K562 (cell line): ENCODE results near the gene ARID3C. TPM values are rescaled to one million over a fixed set of nuclear protein-coding genes. Genes with fewer than 3 reads are reported as not detected.

ENCODE experiments used
- ATF7 ChIP-seq: fragments of 450-650 bp; IDR thresholded peaks from 2 replicates; pipeline ENCODE4 v1.7.1; 2014; ENCODE audit warnings: mild to moderate bottlenecking, moderate library complexity
- BRCA1 ChIP-seq, 2 experiments: fragments of 450-650 bp in 1 of 2; sonication (generic) in 1 of 2; formaldehyde crosslinking in 1 of 2; IDR thresholded peaks; 2 replicates each; pipeline versions ENCODE4 v1.5.0 to v1.6.1; 2017 to 2020; ENCODE audit warnings: mild to moderate bottlenecking in 1 of 2, missing genetic modification reagents in 1 of 2
- CHCHD3 ChIP-seq: fragments of 250-450 bp; sonication (Bioruptor Pico); IDR thresholded peaks from 2 replicates; pipeline ENCODE4 v2.1.2; 2022; ENCODE audit warnings: mild to moderate bottlenecking
- E2F4 ChIP-seq: sonication (generic); formaldehyde crosslinking; IDR thresholded peaks from 2 replicates; pipeline ENCODE4 v1.8.0; 2022; ENCODE audit warnings: mild to moderate bottlenecking, low read depth, missing genetic modification reagents
- ELF4 ChIP-seq: fragments of 450-650 bp; formaldehyde crosslinking; IDR thresholded peaks from 2 replicates; pipeline ENCODE4 v1.4.0; 2022; ENCODE audit warnings: missing genetic modification characterization
- ESRRA ChIP-seq: fragments of 450-650 bp; IDR thresholded peaks from 2 replicates; pipeline ENCODE4 v1.6.1; 2014; ENCODE audit warnings: low read depth, mild to moderate bottlenecking, moderate library complexity, borderline replicate concordance
- GABPA ChIP-seq: fragments of 200-800 bp; sonication (Bioruptor generic); conservative IDR thresholded peaks from 2 replicates; pipeline ENCODE4 v1.6.1; 2016; ENCODE audit warnings: low read depth, missing genetic modification characterization, missing compliant biosample characterization
- GABPB2 ChIP-seq: fragments of 250-450 bp; sonication (Bioruptor Pico); conservative IDR thresholded peaks from 2 replicates; pipeline ENCODE4 v1.5.1; 2021; ENCODE audit warnings: mild to moderate bottlenecking
- HMG20B ChIP-seq: fragments of 250-450 bp; sonication (Bioruptor Pico); IDR thresholded peaks from 2 replicates; pipeline ENCODE4 v1.5.0; 2021; ENCODE audit warnings: mild to moderate bottlenecking
- HNRNPLL ChIP-seq: fragments of 200-400 bp; formaldehyde crosslinking; IDR thresholded peaks from 2 replicates; pipeline ENCODE4 v1.6.1; 2017; ENCODE audit warnings: low read length, low read depth, mild to moderate bottlenecking; ENCODE audit not compliant: poor library complexity, severe bottlenecking
- MAFF ChIP-seq: IDR thresholded peaks from 2 replicates; pipeline ENCODE4 v1.6.1; 2012; ENCODE audit warnings: low read length, improper control_type of control experiment
- MAX ChIP-seq: sonication (generic); formaldehyde crosslinking; IDR thresholded peaks from 2 replicates; pipeline ENCODE4 v1.9.0; 2022; ENCODE audit warnings: mild to moderate bottlenecking, missing genetic modification reagents
- NR3C1 ChIP-seq: sonication (generic); formaldehyde crosslinking; IDR thresholded peaks from 2 replicates; pipeline ENCODE4 v1.8.1; 2022; ENCODE audit warnings: missing genetic modification reagents
- RBM22 ChIP-seq: fragments of 200-400 bp; formaldehyde crosslinking; IDR thresholded peaks from 2 replicates; pipeline ENCODE4 v1.6.1; 2018; ENCODE audit warnings: low read length, low read depth; ENCODE audit not compliant: poor library complexity, severe bottlenecking
- RBM34 ChIP-seq: fragments of 200-400 bp; formaldehyde crosslinking; IDR thresholded peaks from 2 replicates; pipeline ENCODE4 v1.6.1; 2018; ENCODE audit warnings: low read length, borderline replicate concordance; ENCODE audit not compliant: insufficient read depth
- RHOXF2B ChIP-seq: fragments of 250-450 bp; sonication (Bioruptor Pico); conservative IDR thresholded peaks from 2 replicates; pipeline ENCODE4 v1.5.1; 2021
- SMARCC2 ChIP-seq: fragments of 450-650 bp; IDR thresholded peaks from 2 replicates; pipeline ENCODE4 v1.6.1; 2017; ENCODE audit warnings: antibody characterized with exemption, moderate library complexity, mild to moderate bottlenecking, low read depth
- SOX6 ChIP-seq: fragments of 450-650 bp; IDR thresholded peaks from 2 replicates; pipeline ENCODE4 v1.6.1; 2014; ENCODE audit warnings: mild to moderate bottlenecking
- SRSF9 ChIP-seq: fragments of 200-400 bp; formaldehyde crosslinking; IDR thresholded peaks from 2 replicates; pipeline ENCODE4 v1.6.1; 2017; ENCODE audit warnings: low read depth, low read length, borderline replicate concordance
- ZBTB7A ChIP-seq: IDR thresholded peaks from 2 replicates; pipeline ENCODE4 v1.6.1; 2011; ENCODE audit warnings: low read depth, mild to moderate bottlenecking, low read length, moderate library complexity, borderline replicate concordance; ENCODE audit not compliant: control insufficient read depth
- ZNF316 ChIP-seq: fragments of 450-650 bp; IDR thresholded peaks from 2 replicates; pipeline ENCODE4 v1.6.1; 2016
- ZNF518B ChIP-seq: fragments of 250-450 bp; sonication (Bioruptor Pico); IDR thresholded peaks from 2 replicates; pipeline ENCODE4 v1.5.0; 2021; ENCODE audit warnings: mild to moderate bottlenecking, moderate library complexity
- polyA plus RNA-seq, 8 experiments: library from polyadenylated mRNA; depleted of rRNA in 4 of 8; stranded (reverse) in 5 of 8; unstranded in 3 of 8; fragments of >200 nt; fragmentation: Nextera tagmentation in 2 of 8; fragmentation: Illumina TruSeq in 1 of 8; extraction: Ambion mirVana in 2 of 8; extraction: Trizol in 1 of 8; gene quantifications; 2 replicates each; pipeline versions ENCODE4 v1.2.1 to v1.2.3, GENCODE V29; 2011 to 2014; ENCODE audit warnings: inconsistent platforms in 1 of 8, missing spikeins in 1 of 8
- total RNA-seq, 7 experiments: library from RNA; depleted of rRNA in 6 of 7; stranded (reverse); fragments of >200 nt in 6 of 7; fragmentation: Illumina TruSeq in 2 of 7; extraction: Trizol in 2 of 7; gene quantifications; 2 replicates each; pipeline versions ENCODE4 v1.2.1 to v1.2.3, GENCODE V29; 2011 to 2021; ENCODE audit warnings: low replicate concordance in 1 of 7

Gene ARID3C
- total and polyA plus RNA-seq, 9 of the 15 experiments (the other 6 are each of a cell fraction or from before 2014, with no cell fraction given): not detected

- no peak for TF ChIP-seq SRSF9
- TF ChIP-seq SMARCC2: peak; percentile 23; the same call in 1 of the 2 replicates
- no peak for TF ChIP-seq RBM34
- TF ChIP-seq BRCA1 (IDR thresholded peaks at IDR 0.05): no peak
- TF ChIP-seq BRCA1 (CRISPR knock-in tag; IDR thresholded peaks at IDR 0.05): no peak
- TF ChIP-seq CHCHD3 (CRISPR knock-in tag): no peak
- no peak for TF ChIP-seq ESRRA
- TF ChIP-seq RBM22: no peak
- TF ChIP-seq GABPA: 0 out of 2 replicates have a peak, but pooled peaks have one; percentile 35
- no peak for TF ChIP-seq SOX6
- peak; percentile 28; the same call in 1 of the 2 replicates for TF ChIP-seq ZNF316
- no peak for TF ChIP-seq HMG20B (CRISPR knock-in tag)
- no peak for TF ChIP-seq RHOXF2B (CRISPR knock-in tag)
- TF ChIP-seq ZNF518B (CRISPR knock-in tag): no peak
- no peak for TF ChIP-seq ELF4 (CRISPR knock-in tag)
- TF ChIP-seq NR3C1 (CRISPR knock-in tag): no peak
- no peak for TF ChIP-seq E2F4
- TF ChIP-seq ZBTB7A: no peak
- TF ChIP-seq MAX (CRISPR knock-in tag): peak; percentile 84
- TF ChIP-seq GABPB2: no peak
- no peak for TF ChIP-seq HNRNPLL
- TF ChIP-seq ATF7: peak; percentile 86
- no peak for TF ChIP-seq MAFF
These were observed 17.6 kb upstream of the ARID3C start, which contains the start of gene GALT (continued) for GRCh38 chr9:34646211-34647083.
